BJ (cell line): ENCODE results near the gene BRD2. TPM values are rescaled to one million over a fixed set of nuclear protein-coding genes. Genes with fewer than 3 reads are reported as not detected.

ENCODE experiments used
- CTCF ChIA-PET: fragments of 350-600 bp; formaldehyde crosslinking; extraction: SDS; loops from one replicate; lab custom pipeline; 2021; ENCODE audit warnings: antibody characterized with exemption, inconsistent platforms; lab: Yijun Ruan, JAX
- POLR2A ChIA-PET: fragments of 300-600 bp; sonication (Branson Sonifier 250); formaldehyde crosslinking; extraction: SDS; loops from one replicate; lab custom pipeline; 2021; ENCODE audit warnings: antibody characterized with exemption; lab: Charles Lee
- DNase-seq: peaks from one replicate; pipeline ENCODE4 v3.0.0-alpha.2; 2011; ENCODE audit warnings: low read depth
- H3K27me3 ChIP-seq: 2 replicates; pipeline ENCODE4 v1.6.0; 2011; ENCODE audit warnings: low read length; ENCODE audit not compliant: control insufficient read depth, insufficient read depth
- H3K36me3 ChIP-seq: 2 replicates; pipeline ENCODE4 v1.5.1; 2011; ENCODE audit warnings: low read length; ENCODE audit not compliant: control insufficient read depth, insufficient read depth
- H3K4me3 ChIP-seq: 2 replicates; pipeline ENCODE4 v1.5.1; 2011; ENCODE audit warnings: low read depth, mild to moderate bottlenecking, control low read depth, low read length
- CTCF ChIP-seq: IDR thresholded peaks from 2 replicates; pipeline ENCODE4 v1.5.1; 2011; ENCODE audit warnings: low read depth, mild to moderate bottlenecking, control low read depth, inconsistent platforms, low read length, moderate library complexity; ENCODE audit not compliant: insufficient read depth
- polyA plus RNA-seq: library from polyadenylated mRNA; depleted of rRNA; stranded (reverse); fragments of >200 nt; gene quantifications from 2 replicates; pipeline ENCODE4 v1.2.3, GENCODE V29; 2011

Gene BRD2
- polyA plus RNA-seq, 1 experiment = 128 TPM

DNA sequence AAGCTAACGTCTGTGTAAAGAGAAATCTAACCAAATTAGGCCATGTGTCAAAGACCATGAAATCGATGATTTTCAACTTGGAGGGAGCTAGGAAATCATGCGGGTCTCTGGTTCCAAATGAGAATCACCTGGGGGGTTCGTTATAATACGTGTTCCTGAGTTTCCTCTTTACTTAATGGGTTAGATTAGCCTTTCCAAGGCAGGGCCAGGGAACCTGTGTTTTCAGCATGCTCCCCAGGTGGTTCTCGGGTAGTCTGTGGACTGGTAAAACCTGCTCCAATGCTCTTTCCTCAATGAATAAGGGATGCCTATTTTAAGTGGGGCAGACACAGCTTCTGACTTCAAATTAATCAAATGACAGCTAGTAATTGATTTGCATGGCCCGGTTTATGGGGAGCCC, 42.0 kb downstream of the BRD2 start:
- ChIA-PET CTCF (interaction anchor here (0.6 to 1.5 kb wide), 6 partner anchors 8 to 238 kb away, joined by 3 to 4 read pairs (median 3); no protein-coding TSS in a partner anchor), POLR2A (no interaction called here)
- DNase-seq = no peak
- H3K4me3 ChIP-seq = no peak overlapping the region
- peaks cover 19% of the 10 kb centered on the region for H3K27me3 ChIP-seq
- no peak for TF ChIP-seq CTCF
- no peaks in the 10 kb centered on the region for H3K36me3 ChIP-seq

DNA sequence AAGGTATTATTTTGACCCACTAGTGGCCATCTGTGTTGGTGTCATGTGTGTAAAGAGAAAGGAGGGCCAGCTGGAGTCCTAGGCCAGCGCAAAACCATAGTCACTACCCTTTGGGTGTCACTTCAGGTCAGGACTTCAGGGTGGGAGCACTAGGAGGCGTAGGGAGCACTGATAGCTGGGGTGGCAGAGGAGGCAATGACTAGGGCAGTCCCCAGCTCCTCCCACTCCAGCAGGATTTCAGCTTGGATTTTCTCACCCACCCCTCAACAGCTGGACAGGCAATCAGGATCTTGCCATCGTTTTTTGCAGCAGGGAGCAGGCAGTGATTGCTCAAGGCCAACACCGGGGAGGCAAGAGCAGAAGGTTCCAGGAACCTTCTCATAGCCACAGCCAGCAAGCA, 45.2 kb downstream of the BRD2 start:
- Histone ChIP-seq H3K36me3 (no peaks in the 10 kb centered on the region), H3K4me3 (no peak overlapping the region), H3K27me3 (peaks cover 29% of the 10 kb centered on the region)
- ChIA-PET POLR2A (no interaction called here), CTCF (interaction anchor here (1.0 to 5.5 kb wide), 8 partner anchors 10 to 235 kb away, joined by 4 to 33 read pairs (median 6); no protein-coding TSS in a partner anchor)
- TF ChIP-seq CTCF = no peak
- DNase-seq = no peak

- peaks cover 26% of the 10 kb centered on the region for H3K27me3 ChIP-seq
Observed at GRCh38 chr6:33014841-33015634, 46.6 kb downstream of the BRD2 start.

DNA sequence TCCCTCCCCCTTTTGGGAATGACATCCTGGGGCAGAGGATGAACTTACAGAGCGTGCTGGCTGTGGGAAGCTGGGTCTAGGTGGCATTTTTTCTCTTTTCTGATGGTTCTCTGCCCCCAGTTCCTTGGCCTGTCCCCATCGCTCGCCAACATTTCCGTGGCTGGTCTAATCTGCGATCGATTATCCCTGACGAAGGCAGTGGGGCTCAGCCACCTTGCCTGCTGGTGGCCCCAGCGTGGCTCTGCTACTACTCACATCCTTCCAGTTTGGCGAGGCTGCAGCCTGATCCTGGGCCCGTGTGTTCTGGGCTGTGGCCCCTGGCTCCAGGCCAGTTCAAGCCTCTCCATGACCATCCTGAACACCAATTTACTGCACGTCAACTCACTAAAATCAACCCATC, 47.4 kb downstream of the BRD2 start:
- Histone ChIP-seq H3K36me3 (no peaks in the 10 kb centered on the region), H3K4me3 (no peak overlapping the region), H3K27me3 (peaks cover 27% of the 10 kb centered on the region)
- CTCF ChIA-PET = interaction anchor here (0.6 to 5.5 kb wide), 13 partner anchors 15 to 393 kb away, joined by 3 to 33 read pairs (median 5); partner anchors contain the start of gene HLA-DPA1
- POLR2A ChIA-PET = no interaction called here
- DNase-seq = no peak
- no peak for TF ChIP-seq CTCF

More at GRCh38 chr6:33014841-33015634, 46.6 kb downstream of the BRD2 start:
- H3K4me3 ChIP-seq = no peak overlapping the region
- ChIA-PET POLR2A (no interaction called here), CTCF (interaction anchor here (0.7 to 5.5 kb wide), 22 partner anchors 11 to 235 kb away, joined by 3 to 33 read pairs (median 5); partner anchors contain the start of gene HLA-DPA1)
- DNase-seq = peak; percentile 43
- no peaks in the 10 kb centered on the region for H3K36me3 ChIP-seq
- TF ChIP-seq CTCF = peak; percentile 72

GRCh38 chr6:33017018-33017417, 48.6 kb downstream of the BRD2 start:
- ChIA-PET CTCF (interaction anchor here (1.1 to 5.5 kb wide), 7 partner anchors 8 to 231 kb away, joined by 3 to 33 read pairs (median 4); no protein-coding TSS in a partner anchor), POLR2A (no interaction called here)
- DNase-seq = no peak
- H3K4me3 ChIP-seq = no peak overlapping the region
- no peaks in the 10 kb centered on the region for H3K36me3 ChIP-seq
- no peak for TF ChIP-seq CTCF
- peaks cover 25% of the 10 kb centered on the region for H3K27me3 ChIP-seq
